Keratinocyte (primary cell): ENCODE measurements around the gene RUNX1. TPM values are rescaled to one million over a fixed set of nuclear protein-coding genes. Genes with fewer than 3 reads are reported as not detected.

Source experiments
- DNase-seq: peaks from one replicate; pipeline ENCODE4 v3.0.0-alpha.2; 2011; ENCODE audit warnings: low read depth, missing footprints, low spot score
- FAIRE-seq: peaks from 2 replicates; lab custom pipeline; 2011; peaks lifted over from hg19 to GRCh38; lab: Jason Lieb, UNC
- H2AFZ ChIP-seq: 2 replicates; pipeline ENCODE4 v1.6.0; 2012; ENCODE audit warnings: low read length, control low read depth, inconsistent platforms; ENCODE audit not compliant: control insufficient read depth
- H3K27ac ChIP-seq: 2 replicates; pipeline ENCODE4 v1.5.1; 2011; ENCODE audit warnings: low read length; ENCODE audit not compliant: control insufficient read depth, insufficient read depth
- H3K27me3 ChIP-seq: 3 replicates; pipeline ENCODE4 v1.6.0; 2011; ENCODE audit warnings: low read length; ENCODE audit not compliant: control insufficient read depth, insufficient read depth; ENCODE audit errors: extremely low read depth
- H3K36me3 ChIP-seq, 2 experiments: 2 replicates in 1 of 2; 3 replicates in 1 of 2; pipeline ENCODE4 v1.5.1; 2011; ENCODE audit warnings: low read length in 2 of 2, mild to moderate bottlenecking in 1 of 2; ENCODE audit not compliant: control insufficient read depth in 2 of 2, insufficient read depth in 2 of 2; ENCODE audit errors: extremely low read depth in 1 of 2
- H3K4me1 ChIP-seq: 3 replicates; pipeline ENCODE4 v1.5.1; 2011; ENCODE audit warnings: low read length; ENCODE audit not compliant: control insufficient read depth, insufficient read depth; ENCODE audit errors: extremely low read depth
- H3K4me2 ChIP-seq: 3 replicates; pipeline ENCODE4 v1.6.0; 2011; ENCODE audit warnings: low read depth, low read length; ENCODE audit not compliant: control insufficient read depth, insufficient read depth; ENCODE audit errors: extremely low read depth
- H3K4me3 ChIP-seq, 3 experiments: fragments of 200-600 bp in 1 of 3; sonication (generic) in 1 of 3; 2 replicates in 2 of 3; 3 replicates in 1 of 3; pipeline ENCODE4 v1.5.1; 2011 to 2016; ENCODE audit warnings: low read length in 3 of 3, mild to moderate bottlenecking in 3 of 3, control low read depth in 2 of 3, inconsistent platforms in 1 of 3, low read depth in 1 of 3, mixed read lengths in 1 of 3, mixed run types in 1 of 3, moderate library complexity in 1 of 3; ENCODE audit not compliant: control insufficient read depth in 2 of 3, insufficient read depth in 2 of 3; ENCODE audit errors: extremely low read depth in 1 of 3
- H3K79me2 ChIP-seq: 2 replicates; pipeline ENCODE4 v1.6.0; 2012; ENCODE audit warnings: low read length; ENCODE audit not compliant: control insufficient read depth, insufficient read depth
- H3K9ac ChIP-seq: 3 replicates; pipeline ENCODE4 v1.6.0; 2011; ENCODE audit warnings: low read length; ENCODE audit not compliant: control insufficient read depth, insufficient read depth; ENCODE audit errors: extremely low read depth
- H3K9me1 ChIP-seq: 3 replicates; pipeline ENCODE4 v1.6.0; 2011; ENCODE audit warnings: low read length; ENCODE audit not compliant: control insufficient read depth, insufficient read depth; ENCODE audit errors: extremely low read depth
- H3K9me3 ChIP-seq: 2 replicates; pipeline ENCODE4 v1.5.1; 2012; ENCODE audit warnings: low read depth, low read length; ENCODE audit not compliant: control insufficient read depth
- H4K20me1 ChIP-seq: 3 replicates; pipeline ENCODE4 v1.6.0; 2011; ENCODE audit warnings: low read length; ENCODE audit not compliant: control insufficient read depth, insufficient read depth; ENCODE audit errors: extremely low read depth
- EZH2 ChIP-seq: IDR thresholded peaks from one replicate; pipeline ENCODE4 v1.6.1; 2012; ENCODE audit warnings: inconsistent platforms, mild to moderate bottlenecking, low read length, moderate library complexity
- dilution Hi-C: fragments of 300-500 bp; cut with MboI; formaldehyde crosslinking; loops from one replicate; pipeline ENCODE4 v1.7.0; 2020; ENCODE audit warnings: low sequenced_read_pairs; ENCODE audit not compliant: extremely low pct_ligation_motif_present
- polyA plus RNA-seq, 5 experiments: library from polyadenylated mRNA; depleted of rRNA in 3 of 5; stranded (reverse) in 3 of 5; stranded (forward) in 1 of 5; unstranded in 1 of 5; fragments of >200 nt; gene quantifications; 1 replicate in 1 of 5; 2 replicates in 3 of 5; 3 replicates in 1 of 5; pipeline versions ENCODE4 v1.2.1 to v1.2.3, GENCODE V29; 2011 to 2012; ENCODE audit warnings: missing spikeins in 2 of 5, low read depth in 1 of 5, low replicate concordance in 1 of 5
- TF ChIP-seq, protein P1 (sequence below), 3 experiments: IDR thresholded peaks in 1 of 3; conservative IDR thresholded peaks in 1 of 3; optimal IDR thresholded peaks in 1 of 3; 2 replicates in 2 of 3; 3 replicates in 1 of 3; pipeline versions ENCODE3 to v1.5.1; 2011; ENCODE audit warnings: low read length in 3 of 3, mild to moderate bottlenecking in 3 of 3, moderate library complexity in 2 of 3, control low read depth in 1 of 3, inconsistent platforms in 1 of 3; ENCODE audit not compliant: insufficient read depth in 2 of 3; ENCODE audit errors: extremely low read depth in 1 of 3

RUNX1 gene
- polyA plus RNA-seq, 1 donor (not counting 4 experiments of a cell fraction or from before 2014, with no cell fraction given), result 44.9 TPM

DNA sequence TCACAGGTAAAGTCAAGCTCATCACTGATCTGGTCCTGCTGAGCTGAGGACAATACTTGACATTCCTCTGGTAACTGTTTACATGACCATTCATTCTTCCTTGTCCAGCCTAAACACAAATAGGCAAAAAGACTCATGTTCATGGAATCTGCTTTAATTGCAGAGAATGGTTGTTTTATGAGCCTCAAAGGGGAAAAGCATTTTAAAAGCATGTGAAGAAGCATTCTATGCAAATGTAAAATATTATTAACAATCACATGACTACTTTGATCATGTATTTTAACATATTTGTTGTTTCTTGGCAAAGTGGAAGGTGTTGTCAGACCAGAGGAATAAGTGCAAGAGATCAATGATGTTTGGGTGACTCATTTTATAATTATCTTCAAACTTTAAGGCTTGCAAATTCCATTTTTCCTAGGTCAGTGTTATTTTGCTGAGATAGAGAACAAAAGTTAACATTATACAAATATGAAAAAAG is 133.7 kb downstream of the RUNX1 start:
- Histone ChIP-seq H3K9me3 (no peaks in the 10 kb centered on the region), H2AFZ (no peak overlapping the region), H3K27me3 (no peaks in the 10 kb centered on the region), H4K20me1 (no peaks in the 10 kb centered on the region), H3K9ac (no peak overlapping the region), H3K79me2 (no peaks in the 10 kb centered on the region), H3K4me3 (no peak overlapping the region), H3K4me1 (peaks cover 14% of the 10 kb centered on the region), H3K9me1 (no peaks in the 10 kb centered on the region), H3K4me2 (no peak overlapping the region), H3K27ac (no peak overlapping the region), H3K36me3 (no peaks in the 10 kb centered on the region)
- dilution Hi-C loops, result no loop called here
- TF ChIP-seq, protein P1, sequence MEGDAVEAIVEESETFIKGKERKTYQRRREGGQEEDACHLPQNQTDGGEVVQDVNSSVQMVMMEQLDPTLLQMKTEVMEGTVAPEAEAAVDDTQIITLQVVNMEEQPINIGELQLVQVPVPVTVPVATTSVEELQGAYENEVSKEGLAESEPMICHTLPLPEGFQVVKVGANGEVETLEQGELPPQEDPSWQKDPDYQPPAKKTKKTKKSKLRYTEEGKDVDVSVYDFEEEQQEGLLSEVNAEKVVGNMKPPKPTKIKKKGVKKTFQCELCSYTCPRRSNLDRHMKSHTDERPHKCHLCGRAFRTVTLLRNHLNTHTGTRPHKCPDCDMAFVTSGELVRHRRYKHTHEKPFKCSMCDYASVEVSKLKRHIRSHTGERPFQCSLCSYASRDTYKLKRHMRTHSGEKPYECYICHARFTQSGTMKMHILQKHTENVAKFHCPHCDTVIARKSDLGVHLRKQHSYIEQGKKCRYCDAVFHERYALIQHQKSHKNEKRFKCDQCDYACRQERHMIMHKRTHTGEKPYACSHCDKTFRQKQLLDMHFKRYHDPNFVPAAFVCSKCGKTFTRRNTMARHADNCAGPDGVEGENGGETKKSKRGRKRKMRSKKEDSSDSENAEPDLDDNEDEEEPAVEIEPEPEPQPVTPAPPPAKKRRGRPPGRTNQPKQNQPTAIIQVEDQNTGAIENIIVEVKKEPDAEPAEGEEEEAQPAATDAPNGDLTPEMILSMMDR (optimal IDR thresholded peaks at IDR 0.05 in 1 of 3, IDR thresholded peaks at IDR 0.05 in 1 of 3, conservative IDR thresholded peaks at IDR 0.05 in 1 of 3; ENCODE audit: extremely low read depth in 1 of 3, insufficient read depth in 2 of 3, low read length in 3 of 3), result no peak
- no peak for TF ChIP-seq EZH2
- peak; percentile 33 for DNase-seq
- FAIRE-seq, result peak; percentile 82

GRCh38 chr21:34914239-34914638 is 134.9 kb downstream of the RUNX1 start:
- FAIRE-seq (no peak), DNase-seq (no peak)
- TF ChIP-seq, protein P1 (optimal IDR thresholded peaks at IDR 0.05 in 1 of 3, IDR thresholded peaks at IDR 0.05 in 1 of 3, conservative IDR thresholded peaks at IDR 0.05 in 1 of 3; ENCODE audit: extremely low read depth in 1 of 3, insufficient read depth in 2 of 3, low read length in 3 of 3), result no peak
- TF ChIP-seq EZH2, result no peak
- Histone ChIP-seq H3K9me3 (no peaks in the 10 kb centered on the region), H2AFZ (no peak overlapping the region), H3K9ac (no peak overlapping the region), H3K27me3 (no peaks in the 10 kb centered on the region), H3K4me3 (no peak overlapping the region), H3K9me1 (no peaks in the 10 kb centered on the region), H3K27ac (no peak overlapping the region), H3K36me3 (no peaks in the 10 kb centered on the region), H3K4me2 (no peak overlapping the region), H3K4me1 (peaks cover 14% of the 10 kb centered on the region), H3K79me2 (no peaks in the 10 kb centered on the region), H4K20me1 (no peaks in the 10 kb centered on the region)
- dilution Hi-C loops, result no loop called here
